Stimulated activated naive CD8-positive, alpha-beta T cell treated with anti-CD3 and anti-CD28 coated beads, Interleukin-15, amount 100 ng/mL, for 72 hours (primary cell): Measurements from ENCODE around the gene MACROD2.

ENCODE experiments used
- ATAC-seq: fragments of 150-1000 bp; cut with Tn5 transposase; 2 replicates; pipeline ENCODE4 v1.10.0; 2021; ENCODE audit warnings: mild to moderate bottlenecking, moderate library complexity
- DNase-seq, 2 donors: peaks; one replicate each; pipeline ENCODE4 v3.0.0; 2021 to 2022
- H3K27ac Mint-ChIP-seq, 2 donors: one replicate each; pipeline ENCODE4 v1.8.0; 2022; ENCODE audit warnings: mild to moderate bottlenecking in 2 of 2, mixed read lengths in 2 of 2, moderate library complexity in 2 of 2
- H3K27me3 Mint-ChIP-seq: one replicate; pipeline ENCODE4 v1.8.0; 2022; ENCODE audit warnings: mixed read lengths
- H3K4me1 Mint-ChIP-seq: one replicate; pipeline ENCODE4 v1.8.0; 2022; ENCODE audit warnings: mild to moderate bottlenecking, mixed read lengths
- H3K4me3 Mint-ChIP-seq, 2 donors: one replicate each; pipeline ENCODE4 v1.8.0; 2022; ENCODE audit warnings: mild to moderate bottlenecking in 2 of 2, mixed read lengths in 2 of 2, moderate library complexity in 1 of 2
- H3K9me3 Mint-ChIP-seq, 2 donors: one replicate each; pipeline ENCODE4 v1.8.0; 2022; ENCODE audit warnings: mixed read lengths in 2 of 2

Gene MACROD2

DNA sequence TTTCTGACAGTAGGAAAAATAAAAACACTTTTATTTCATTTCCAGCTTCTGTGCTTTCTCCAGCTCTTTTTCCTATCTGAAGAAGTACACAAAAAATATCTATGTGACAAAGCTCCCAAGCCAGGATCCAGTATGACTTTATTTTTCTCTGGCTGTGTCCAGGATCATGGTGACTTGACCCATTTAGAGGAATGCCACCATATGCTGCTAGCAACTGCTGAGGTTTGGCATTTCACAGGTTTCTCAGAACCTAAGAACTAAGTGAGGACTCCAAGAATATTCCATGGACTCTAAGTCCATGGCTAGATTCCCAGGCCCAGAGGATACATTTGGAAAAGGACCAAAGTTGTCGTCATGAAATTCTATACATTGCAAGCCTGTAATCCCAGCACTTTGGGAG, 1218.7 kb downstream of the MACROD2 start:
- Mint-ChIP-seq H3K4me3 (no peak overlapping the region), H3K9me3 (peaks cover 6 to 32% of the 10 kb centered on the region in 2 donors), H3K27me3 (no peaks in the 10 kb centered on the region), H3K4me1 (no peaks in the 10 kb centered on the region), H3K27ac (no peak overlapping the region)
- DNase-seq (no peak), ATAC-seq (no peak)

DNA sequence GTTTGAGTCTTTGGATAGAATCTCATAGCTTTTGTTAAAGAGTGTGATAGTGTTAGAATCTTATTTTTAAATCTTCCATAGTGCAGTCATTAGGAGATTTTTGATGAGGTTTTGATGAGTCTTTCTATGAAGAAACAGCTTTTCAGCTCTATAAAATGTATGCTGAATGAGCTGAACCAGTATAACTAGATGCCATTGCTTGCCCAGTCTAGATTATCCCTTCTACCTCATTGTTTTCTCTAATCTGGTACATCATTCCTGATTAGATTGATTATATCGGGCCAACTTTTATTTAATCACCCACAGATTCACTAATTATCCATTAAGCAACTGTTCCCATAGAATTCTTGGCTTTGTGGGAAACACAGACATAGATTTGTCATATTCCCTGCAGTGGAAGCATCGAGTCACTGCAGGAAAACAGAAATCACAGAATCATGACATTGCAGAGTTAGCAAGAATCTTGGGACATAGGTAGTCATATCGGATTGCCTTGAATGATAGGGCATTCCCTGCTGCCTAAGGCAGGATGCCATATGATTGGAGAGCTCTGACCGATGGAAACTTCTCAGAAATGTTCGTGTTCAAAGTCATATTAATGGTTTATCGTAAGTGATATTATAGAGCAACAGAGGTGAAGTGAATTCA, 1224.8 kb downstream of the MACROD2 start:
- no peaks in the 10 kb centered on the region for H3K27me3 Mint-ChIP-seq
- no peaks in the 10 kb centered on the region for H3K4me1 Mint-ChIP-seq
- ATAC-seq (no peak), DNase-seq (no peak)
- no peaks in the 10 kb centered on the region for H3K9me3 Mint-ChIP-seq
- H3K27ac Mint-ChIP-seq: no peak overlapping the region
- no peak overlapping the region for H3K4me3 Mint-ChIP-seq

DNA sequence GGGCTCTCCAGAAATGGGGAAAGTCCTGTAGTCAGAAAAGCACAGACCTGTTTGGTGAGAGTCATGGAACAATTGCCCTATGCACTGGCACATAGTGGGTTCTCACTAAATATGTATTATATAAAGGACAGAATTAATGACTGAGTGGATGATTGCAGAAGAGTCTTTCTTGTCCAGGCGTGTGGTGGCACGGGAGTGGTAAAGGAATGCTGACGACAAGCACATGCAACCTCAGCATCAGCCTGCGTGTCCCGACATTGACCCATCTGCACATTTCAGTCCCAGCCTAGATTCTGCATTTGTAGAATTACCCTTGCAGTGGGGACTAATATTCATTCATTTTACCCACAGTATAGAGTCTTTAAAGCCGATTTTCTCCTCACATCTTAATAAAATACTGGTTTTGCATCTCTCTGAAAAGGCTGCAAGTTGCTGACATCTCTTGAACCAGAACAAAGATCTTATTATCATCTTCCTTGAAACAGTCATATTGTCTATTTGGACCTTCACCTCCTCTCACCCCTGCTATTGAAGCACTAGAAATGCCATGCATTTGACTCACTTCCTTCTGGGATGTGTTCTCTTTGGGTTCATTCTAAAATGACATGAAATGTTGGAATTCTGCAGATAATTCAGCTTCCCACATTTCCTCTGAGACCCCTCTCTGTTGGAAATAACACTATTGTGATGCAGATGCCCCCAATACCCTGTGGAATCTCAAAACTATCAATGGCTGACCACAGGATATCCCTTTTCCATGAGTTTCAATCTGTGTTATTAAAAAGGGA, 1225.7 kb downstream of the MACROD2 start:
- H3K27me3 Mint-ChIP-seq: no peaks in the 10 kb centered on the region
- H3K4me3 Mint-ChIP-seq: no peak overlapping the region
- H3K27ac Mint-ChIP-seq: no peak overlapping the region
- DNase-seq: no peak
- ATAC-seq: no peak
- no peaks in the 10 kb centered on the region for H3K4me1 Mint-ChIP-seq
- no peaks in the 10 kb centered on the region for H3K9me3 Mint-ChIP-seq

DNA sequence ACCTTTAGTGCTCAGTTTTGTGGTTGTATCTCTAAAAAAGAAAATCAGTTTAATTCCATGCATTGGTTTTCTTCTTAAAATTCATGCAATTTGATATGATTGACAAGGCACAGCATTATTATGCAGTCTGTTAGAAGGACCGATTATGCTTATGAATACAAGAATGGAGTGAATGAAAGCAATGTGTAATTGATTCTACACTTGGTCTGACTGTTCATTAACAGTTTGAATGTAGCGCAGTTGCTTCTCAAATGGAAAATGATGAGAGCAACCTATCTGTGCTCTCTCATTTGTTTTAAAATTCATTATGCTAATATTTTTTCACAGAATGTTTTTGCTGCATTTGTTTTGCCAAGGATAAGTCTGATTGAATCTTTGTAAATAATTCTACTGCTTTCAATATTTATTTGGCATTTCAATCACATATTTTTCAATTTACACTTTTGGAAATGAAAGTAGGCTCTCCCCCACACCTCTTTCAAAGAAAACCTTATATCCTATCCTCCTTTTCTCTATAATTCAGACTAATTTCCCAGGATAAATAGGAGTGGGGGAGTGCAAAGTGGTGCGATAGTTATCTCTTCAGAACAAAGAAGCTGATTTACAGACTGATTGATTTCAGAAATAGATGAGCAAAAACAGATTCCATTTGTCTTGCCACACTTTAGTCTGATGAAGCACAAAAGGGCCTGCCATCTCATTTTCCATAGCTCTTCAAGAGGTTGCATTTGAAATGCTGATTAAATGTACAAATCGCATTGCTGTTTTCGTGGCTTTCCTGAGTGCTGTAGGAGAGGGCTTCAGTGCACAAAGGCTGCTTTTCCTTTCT, 1227.4 kb downstream of the MACROD2 start:
- no peaks in the 10 kb centered on the region for H3K4me1 Mint-ChIP-seq
- H3K27ac Mint-ChIP-seq: no peak overlapping the region
- no peak for DNase-seq

DNA sequence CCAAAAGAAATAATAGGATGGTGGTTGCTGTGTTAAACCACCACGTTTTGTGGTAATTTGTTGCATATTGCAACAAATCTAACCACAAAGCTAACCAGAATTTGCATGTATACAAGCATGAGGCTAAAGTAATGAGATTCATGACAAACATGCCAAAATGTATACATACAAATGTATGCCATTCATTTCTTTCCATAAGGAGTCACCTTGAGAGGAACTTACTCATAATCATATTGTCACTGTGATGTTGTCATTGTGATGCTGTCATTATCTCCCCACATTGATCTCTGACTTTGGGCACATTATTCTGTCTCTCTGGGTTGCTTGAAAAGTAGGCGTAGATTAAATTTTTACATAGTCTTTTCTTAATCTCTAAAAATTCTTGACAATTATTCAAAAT, 1228.9 kb downstream of the MACROD2 start:
- Mint-ChIP-seq H3K4me3 (no peak overlapping the region), H3K27ac (no peak overlapping the region), H3K4me1 (no peaks in the 10 kb centered on the region), H3K9me3 (no peaks in the 10 kb centered on the region), H3K27me3 (no peaks in the 10 kb centered on the region)
- ATAC-seq (no peak), DNase-seq (no peak)

More for the DNA sequence above, 1227.4 kb downstream of the MACROD2 start:
- no peak for ATAC-seq
- no peak overlapping the region for H3K4me3 Mint-ChIP-seq
- no peaks in the 10 kb centered on the region for H3K9me3 Mint-ChIP-seq
- no peaks in the 10 kb centered on the region for H3K27me3 Mint-ChIP-seq

DNA sequence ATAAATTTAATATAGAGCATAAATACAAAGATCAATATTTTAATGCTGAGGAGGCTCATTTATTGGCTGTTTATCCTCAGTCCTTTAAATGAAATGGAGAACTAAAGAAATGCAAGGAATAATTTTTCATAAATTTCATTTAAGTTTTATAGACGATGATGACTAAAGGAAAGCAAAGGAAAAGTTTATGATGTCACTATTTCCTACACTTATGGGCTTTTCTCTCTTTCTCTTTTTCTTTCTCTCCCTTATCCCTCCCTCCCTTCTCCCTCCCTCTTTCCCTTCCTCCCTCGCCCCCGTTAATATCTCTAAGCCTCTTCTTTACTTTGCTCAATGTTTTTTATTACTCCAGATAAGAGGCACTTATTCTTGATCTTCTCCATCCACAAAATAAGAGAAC, 1231.8 kb downstream of the MACROD2 start:
- no peak overlapping the region for H3K27ac Mint-ChIP-seq
- no peak for ATAC-seq
- H3K9me3 Mint-ChIP-seq: no peaks in the 10 kb centered on the region
- DNase-seq: no peak
- no peaks in the 10 kb centered on the region for H3K4me1 Mint-ChIP-seq
- no peak overlapping the region for H3K4me3 Mint-ChIP-seq
- no peaks in the 10 kb centered on the region for H3K27me3 Mint-ChIP-seq

DNA sequence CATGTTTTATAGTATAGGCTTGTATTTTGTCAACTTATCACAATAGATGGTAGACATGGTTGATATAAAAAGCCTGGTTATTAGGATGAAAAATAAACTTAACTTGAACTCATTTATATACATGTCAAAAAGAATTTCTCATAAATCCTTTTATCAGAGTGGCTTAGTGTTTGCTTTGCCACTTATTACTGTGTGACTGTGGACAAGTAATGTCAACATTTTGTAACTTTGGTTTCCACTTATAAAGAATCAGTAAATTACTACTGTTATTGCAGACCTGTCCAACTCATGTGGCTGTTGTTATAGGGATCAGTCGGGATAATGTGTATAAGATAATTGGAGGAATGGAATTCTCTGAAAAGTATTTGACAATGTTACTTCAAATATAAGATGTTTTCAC, 1236.9 kb downstream of the MACROD2 start:
- DNase-seq (no peak), ATAC-seq (no peak)
- Mint-ChIP-seq H3K27me3 (no peaks in the 10 kb centered on the region), H3K4me1 (no peaks in the 10 kb centered on the region), H3K9me3 (no peaks in the 10 kb centered on the region), H3K27ac (no peak overlapping the region), H3K4me3 (no peak overlapping the region)

DNA sequence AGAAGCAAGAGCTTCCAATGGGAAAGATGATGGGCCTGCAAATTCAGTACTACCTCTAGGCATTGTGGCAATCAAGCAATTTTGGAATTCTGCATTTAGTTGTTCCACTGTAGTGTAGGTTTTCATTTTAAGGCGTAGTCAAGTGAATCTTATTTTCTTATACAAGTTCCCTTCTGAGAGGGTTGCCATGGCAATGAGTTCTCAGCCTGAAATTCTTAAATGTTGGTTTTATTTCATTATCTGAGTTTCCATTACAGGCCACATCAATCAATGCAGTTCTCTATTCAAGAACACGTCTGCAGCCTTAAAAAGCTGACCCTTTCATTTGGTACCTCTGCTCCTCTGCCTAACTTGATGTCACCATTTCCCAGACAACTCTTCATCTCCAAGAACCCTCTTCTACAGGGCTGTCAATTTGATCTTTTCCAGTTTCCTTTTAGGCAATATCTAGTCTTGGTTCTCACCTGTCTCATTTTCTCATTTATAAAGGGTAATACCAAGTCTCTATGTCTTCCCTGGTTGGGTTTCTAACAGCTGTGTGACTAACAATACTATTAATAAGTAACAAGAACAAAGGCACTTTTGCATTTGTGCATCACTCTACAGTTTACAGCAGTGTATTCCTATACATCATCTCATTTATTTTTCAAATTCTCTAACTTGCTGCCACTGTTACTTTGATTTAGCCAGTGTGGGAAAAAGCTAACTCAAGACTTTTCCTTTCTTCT, 1240.3 kb downstream of the MACROD2 start:
- ATAC-seq: no peak
- Mint-ChIP-seq H3K4me1 (no peaks in the 10 kb centered on the region), H3K27me3 (no peaks in the 10 kb centered on the region), H3K4me3 (no peak overlapping the region), H3K9me3 (no peaks in the 10 kb centered on the region), H3K27ac (no peak overlapping the region)
- no peak for DNase-seq

DNA sequence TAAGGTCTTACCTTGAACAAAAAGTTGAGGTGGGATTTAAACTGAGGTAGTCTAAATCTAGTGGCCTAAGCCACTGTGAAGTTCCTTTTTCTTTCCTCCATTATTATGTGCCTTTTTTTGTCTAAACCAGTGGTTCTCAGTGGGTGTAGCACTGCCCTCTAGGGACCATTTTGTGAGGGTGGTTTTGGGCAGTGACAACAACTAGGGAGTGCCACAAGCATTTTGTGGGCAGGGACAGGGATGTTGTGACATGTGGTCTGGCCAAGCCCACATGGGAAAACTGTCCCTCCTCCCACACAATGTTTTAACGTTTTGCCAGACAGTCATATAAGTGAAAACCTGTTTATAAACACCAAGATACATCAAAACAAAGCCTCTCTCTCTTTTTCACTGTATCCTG, 1241.5 kb downstream of the MACROD2 start:
- peak; percentile 1 to 12 for DNase-seq
- no peak for ATAC-seq
- no peaks in the 10 kb centered on the region for H3K27me3 Mint-ChIP-seq
- H3K4me1 Mint-ChIP-seq: no peaks in the 10 kb centered on the region
- no peak overlapping the region for H3K4me3 Mint-ChIP-seq
- H3K27ac Mint-ChIP-seq: peak overlapping the region in 1 of 2 donors; percentile 74
- H3K9me3 Mint-ChIP-seq: no peaks in the 10 kb centered on the region

DNA sequence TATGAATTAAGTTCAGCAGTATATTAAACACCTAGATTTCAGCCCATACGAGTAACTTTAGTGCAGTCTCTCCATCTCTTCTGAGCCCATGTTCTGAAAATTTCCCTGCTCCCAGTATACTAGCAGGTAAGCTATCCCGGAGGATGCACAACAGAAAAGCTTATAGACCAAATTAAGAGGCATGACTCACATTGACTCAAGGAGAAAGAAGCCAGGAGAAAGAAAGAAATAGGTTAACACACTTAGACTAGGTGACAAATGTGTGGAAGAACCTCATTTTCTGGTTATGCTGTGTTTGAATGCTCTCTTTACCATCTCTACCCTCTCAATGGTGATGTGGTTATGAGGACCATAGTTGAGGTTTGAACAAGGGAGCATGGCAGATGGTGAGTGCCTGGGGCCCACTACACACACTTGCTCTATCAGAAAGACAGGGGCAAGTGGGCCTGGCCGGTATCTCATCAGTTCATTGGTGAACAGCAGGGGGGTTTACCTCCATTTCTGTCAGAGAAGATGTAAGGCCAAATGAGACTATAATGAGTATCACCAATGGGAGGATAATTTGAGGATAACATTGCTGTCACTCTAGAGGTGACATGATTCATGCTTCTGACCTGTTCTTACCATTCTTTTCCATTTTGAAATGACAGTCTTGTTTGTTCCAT, 1244.4 kb downstream of the MACROD2 start:
- H3K27me3 Mint-ChIP-seq: no peaks in the 10 kb centered on the region
- DNase-seq (no peak), ATAC-seq (no peak)
- H3K4me3 Mint-ChIP-seq: no peak overlapping the region
- no peak overlapping the region for H3K27ac Mint-ChIP-seq
- H3K4me1 Mint-ChIP-seq: no peaks in the 10 kb centered on the region
- no peaks in the 10 kb centered on the region for H3K9me3 Mint-ChIP-seq

DNA sequence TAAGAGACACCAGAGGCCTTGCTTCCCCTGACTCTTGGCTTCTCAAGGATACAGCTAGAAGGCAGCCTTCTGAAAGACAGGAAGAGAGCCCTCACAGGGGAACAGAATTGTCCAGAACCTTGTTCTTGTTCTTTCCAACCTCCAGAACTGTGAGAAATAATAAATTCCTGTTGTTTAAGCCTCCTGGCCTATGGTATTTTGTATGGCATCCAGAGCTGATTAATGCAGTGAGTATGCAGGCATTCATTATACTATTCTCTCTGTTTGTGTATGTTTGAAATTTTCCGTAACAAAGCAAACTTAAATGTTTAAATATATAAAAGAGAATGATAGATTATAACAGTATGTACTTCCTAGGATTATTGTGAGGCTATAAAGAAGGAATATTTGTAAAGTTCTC, 1245.5 kb downstream of the MACROD2 start:
- no peaks in the 10 kb centered on the region for H3K9me3 Mint-ChIP-seq
- no peaks in the 10 kb centered on the region for H3K4me1 Mint-ChIP-seq
- DNase-seq (no peak), ATAC-seq (no peak)
- H3K27me3 Mint-ChIP-seq: no peaks in the 10 kb centered on the region
- H3K4me3 Mint-ChIP-seq: no peak overlapping the region
- no peak overlapping the region for H3K27ac Mint-ChIP-seq

DNA sequence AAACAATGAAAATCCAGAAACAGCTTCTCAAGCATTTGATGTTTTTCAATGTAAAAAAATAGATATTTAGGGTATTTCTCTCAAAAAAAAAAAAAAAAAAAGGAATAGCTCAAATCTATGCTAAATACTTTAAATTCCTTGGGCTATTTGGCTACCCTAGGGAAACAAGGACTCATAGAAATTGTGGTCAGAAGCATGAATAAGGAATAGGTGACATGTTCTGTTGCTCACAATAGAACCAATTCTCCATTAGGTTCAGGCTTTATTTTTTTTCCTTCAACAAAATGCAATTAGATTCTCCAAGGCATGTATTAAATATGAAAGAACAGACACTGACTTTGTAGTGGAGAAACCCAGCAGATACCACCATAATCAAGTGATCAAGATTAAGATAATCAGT, 1246.4 kb downstream of the MACROD2 start:
- DNase-seq: no peak
- H3K4me3 Mint-ChIP-seq: no peak overlapping the region
- H3K27ac Mint-ChIP-seq: no peak overlapping the region
- H3K9me3 Mint-ChIP-seq: no peaks in the 10 kb centered on the region
- H3K27me3 Mint-ChIP-seq: no peaks in the 10 kb centered on the region
- ATAC-seq: no peak
- H3K4me1 Mint-ChIP-seq: no peaks in the 10 kb centered on the region

DNA sequence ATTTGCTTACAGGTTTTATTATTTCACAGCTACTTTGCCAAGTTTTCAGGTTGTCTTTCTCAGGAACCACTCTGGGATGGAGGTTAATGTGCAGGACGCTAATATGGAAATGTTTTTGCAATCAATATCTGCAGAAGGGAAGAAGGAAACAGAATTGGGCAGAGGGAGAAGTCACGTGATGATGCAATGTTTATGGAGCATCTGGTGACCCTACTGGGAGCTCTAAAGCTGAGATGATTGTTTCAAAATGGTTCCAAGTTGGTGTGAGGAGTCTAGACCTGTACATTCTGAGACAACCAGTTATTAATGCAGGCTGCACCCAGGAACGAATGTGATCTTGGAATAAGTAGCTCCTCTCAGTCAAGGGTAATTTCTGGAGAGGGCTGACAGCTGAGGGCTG, 1247.5 kb downstream of the MACROD2 start:
- DNase-seq (no peak), ATAC-seq (no peak)
- H3K4me3 Mint-ChIP-seq: no peak overlapping the region
- H3K27ac Mint-ChIP-seq: no peak overlapping the region
- no peaks in the 10 kb centered on the region for H3K27me3 Mint-ChIP-seq
- H3K4me1 Mint-ChIP-seq: no peaks in the 10 kb centered on the region
- H3K9me3 Mint-ChIP-seq: no peaks in the 10 kb centered on the region

DNA sequence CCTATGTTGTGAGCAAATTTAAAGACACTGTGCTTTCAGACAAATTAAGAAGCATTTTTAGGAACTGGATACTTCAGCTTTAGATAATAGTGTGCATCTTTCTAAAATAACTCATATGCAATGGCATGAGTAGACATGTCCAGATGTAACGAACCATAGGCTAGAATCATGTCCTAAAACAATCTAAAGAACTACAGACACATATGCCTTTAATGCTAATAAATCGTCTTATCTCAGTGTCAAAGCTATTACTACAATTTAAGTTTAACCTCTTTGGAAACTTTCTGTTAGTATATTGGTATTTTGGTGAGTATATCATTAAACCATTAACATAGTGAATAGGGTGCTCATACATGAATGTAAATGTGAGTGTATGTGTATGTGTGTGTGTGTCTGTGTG, 1250.6 kb downstream of the MACROD2 start:
- no peak overlapping the region for H3K4me3 Mint-ChIP-seq
- H3K9me3 Mint-ChIP-seq: peaks cover 0 to 11% of the 10 kb centered on the region in 2 donors
- DNase-seq: no peak
- no peaks in the 10 kb centered on the region for H3K4me1 Mint-ChIP-seq
- no peak overlapping the region for H3K27ac Mint-ChIP-seq
- no peaks in the 10 kb centered on the region for H3K27me3 Mint-ChIP-seq
- no peak for ATAC-seq
